HG03095 (cell line): ENCODE results near the gene SMYD5.
"Not testable (repeated sequence)": the region's sequence is repeated elsewhere in the genome, so short reads cannot be mapped to it uniquely, and the experiment has no call there.

ENCODE experiments used
- ATAC-seq: cut with Tn5 transposase; IDR thresholded peaks from one replicate; pipeline ENCODE4 v1.9.1; 2021; ENCODE audit warnings: moderate library complexity; ENCODE audit not compliant: unreplicated experiment

Gene SMYD5

GRCh38 chr2:73214120-73215035 is at the start of gene SMYD5:
Gene SMYD5, plus strand, starts transcription at chr2:73214245. Its CDS starts 22 bp downstream, at chr2:73214267.
- ATAC-seq, result peak; percentile 90

- not testable (repeated sequence) for ATAC-seq
Observed at GRCh38 chr2:73165978-73166377, 48.1 kb upstream of the SMYD5 start.

GRCh38 chr2:73166813-73167212 is 47.2 kb upstream of the SMYD5 start:
- not testable (repeated sequence) for ATAC-seq

- ATAC-seq, result not testable (repeated sequence)
Observed at GRCh38 chr2:73168348-73168747, 45.7 kb upstream of the SMYD5 start.

- ATAC-seq, result not testable (repeated sequence)
Observed at GRCh38 chr2:73170341-73170740, 43.7 kb upstream of the SMYD5 start.

GRCh38 chr2:73172963-73173362 is 41.1 kb upstream of the SMYD5 start:
- peak; percentile 48 for ATAC-seq

GRCh38 chr2:73173781-73174180 is 40.3 kb upstream of the SMYD5 start:
- ATAC-seq, result no peak

GRCh38 chr2:73174244-73174643 is 39.8 kb upstream of the SMYD5 start:
- ATAC-seq, result no peak

GRCh38 chr2:73174941-73175662 is 38.9 kb upstream of the SMYD5 start:
- ATAC-seq, result no peak

- ATAC-seq, result no peak
Observed at GRCh38 chr2:73175663-73176204, 38.3 kb upstream of the SMYD5 start.

- ATAC-seq, result no peak
Observed at GRCh38 chr2:73176205-73176880, 37.7 kb upstream of the SMYD5 start.

GRCh38 chr2:73176881-73177644 is 37.0 kb upstream of the SMYD5 start:
- peak; percentile 73 for ATAC-seq

- no peak for ATAC-seq
Observed at GRCh38 chr2:73177645-73178255, 36.3 kb upstream of the SMYD5 start.

GRCh38 chr2:73185965-73186364 is 28.1 kb upstream of the SMYD5 start:
- no peak for ATAC-seq

GRCh38 chr2:73187549-73187948 is 26.5 kb upstream of the SMYD5 start:
- no peak for ATAC-seq

- ATAC-seq, result no peak
Observed at GRCh38 chr2:73197579-73197978, 16.5 kb upstream of the SMYD5 start.

GRCh38 chr2:73200281-73200680 is 13.8 kb upstream of the SMYD5 start:
- not testable (repeated sequence) for ATAC-seq

GRCh38 chr2:73202156-73203054 is 11.6 kb upstream of the SMYD5 start, which contains the start of gene NOTO:
Gene NOTO, plus strand, starts transcription at chr2:73202574. Its CDS starts 93 bp downstream, at chr2:73202667.
- no peak for ATAC-seq
